Esophagus muscularis mucosa (tissue), 4 donors: Measurements from ENCODE around the gene PAEP.
"Not testable (repeated sequence)": the region's sequence is repeated elsewhere in the genome, so short reads cannot be mapped to it uniquely, and the experiment has no call there.

ENCODE experiments used
- EP300 ChIP-seq: sonication (generic); formaldehyde crosslinking; IDR thresholded peaks from one replicate; pipeline ENCODE4 v1.6.1; 2017; ENCODE audit warnings: antibody characterized with exemption
- POLR2A ChIP-seq: fragments of 450-650 bp; IDR thresholded peaks from one replicate; pipeline ENCODE4 v1.6.1; 2017; ENCODE audit warnings: antibody characterized with exemption, moderate library complexity, mild to moderate bottlenecking, low read depth
- POLR2AphosphoS5 ChIP-seq, 2 donors: sonication (generic); formaldehyde crosslinking; IDR thresholded peaks; one replicate each; pipeline ENCODE4 v1.6.1; 2017; ENCODE audit warnings: antibody characterized with exemption in 2 of 2
- TF ChIP-seq, protein P1 (sequence below), 3 experiments: fragments of 200-600 bp in 2 of 3; fragments of 450-650 bp in 1 of 3; sonication (generic) in 2 of 3; IDR thresholded peaks; one replicate each; pipeline ENCODE4 v1.5.1; 2017 to 2019; ENCODE audit warnings: antibody characterized with exemption in 3 of 3, mild to moderate bottlenecking in 2 of 3, moderate library complexity in 1 of 3

DNA sequence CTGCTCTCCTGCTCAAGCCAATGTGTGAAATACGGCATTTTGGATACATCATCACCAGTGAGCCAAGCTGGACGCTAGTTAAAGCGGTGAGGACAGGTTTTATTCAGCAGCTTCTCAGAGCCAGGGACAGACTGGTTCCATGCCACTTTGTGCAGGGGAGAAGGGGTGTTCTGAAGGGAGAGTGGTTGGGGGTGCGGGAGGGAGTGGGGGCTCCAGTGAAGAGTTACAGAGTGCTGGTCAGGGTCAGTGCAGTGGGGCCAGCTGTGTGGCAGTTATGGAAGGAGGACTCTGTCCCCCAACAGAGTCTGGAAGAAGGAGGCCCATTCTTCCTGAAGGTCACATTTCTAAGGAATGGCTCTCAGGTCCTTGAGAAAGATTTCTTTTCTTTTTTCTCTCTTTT, 26.7 kb upstream of the PAEP start:
- TF ChIP-seq POLR2AphosphoS5 (IDR thresholded peaks at IDR 0.05); POLR2A; EP300: not testable (repeated sequence)
- TF ChIP-seq, protein P1, sequence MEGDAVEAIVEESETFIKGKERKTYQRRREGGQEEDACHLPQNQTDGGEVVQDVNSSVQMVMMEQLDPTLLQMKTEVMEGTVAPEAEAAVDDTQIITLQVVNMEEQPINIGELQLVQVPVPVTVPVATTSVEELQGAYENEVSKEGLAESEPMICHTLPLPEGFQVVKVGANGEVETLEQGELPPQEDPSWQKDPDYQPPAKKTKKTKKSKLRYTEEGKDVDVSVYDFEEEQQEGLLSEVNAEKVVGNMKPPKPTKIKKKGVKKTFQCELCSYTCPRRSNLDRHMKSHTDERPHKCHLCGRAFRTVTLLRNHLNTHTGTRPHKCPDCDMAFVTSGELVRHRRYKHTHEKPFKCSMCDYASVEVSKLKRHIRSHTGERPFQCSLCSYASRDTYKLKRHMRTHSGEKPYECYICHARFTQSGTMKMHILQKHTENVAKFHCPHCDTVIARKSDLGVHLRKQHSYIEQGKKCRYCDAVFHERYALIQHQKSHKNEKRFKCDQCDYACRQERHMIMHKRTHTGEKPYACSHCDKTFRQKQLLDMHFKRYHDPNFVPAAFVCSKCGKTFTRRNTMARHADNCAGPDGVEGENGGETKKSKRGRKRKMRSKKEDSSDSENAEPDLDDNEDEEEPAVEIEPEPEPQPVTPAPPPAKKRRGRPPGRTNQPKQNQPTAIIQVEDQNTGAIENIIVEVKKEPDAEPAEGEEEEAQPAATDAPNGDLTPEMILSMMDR (IDR thresholded peaks at IDR 0.05): not testable (repeated sequence)
